GM21528 (cell line): ENCODE measurements around the gene ROBO1.

Experiments
- ATAC-seq: cut with Tn5 transposase; IDR thresholded peaks from one replicate; pipeline ENCODE4 v1.9.1; 2021; ENCODE audit warnings: mild to moderate bottlenecking, moderate library complexity; ENCODE audit not compliant: unreplicated experiment, low FRiP score

Gene ROBO1

GRCh38 chr3:78867409-78868372, 900.1 kb downstream of the ROBO1 start:
- no peak for ATAC-seq

GRCh38 chr3:78863306-78864203, 904.2 kb downstream of the ROBO1 start:
- ATAC-seq: no peak

- no peak for ATAC-seq
Measured at GRCh38 chr3:78861156-78861555, 906.6 kb downstream of the ROBO1 start.

- ATAC-seq: no peak
Measured at GRCh38 chr3:78860567-78860966, 907.2 kb downstream of the ROBO1 start.

- ATAC-seq: no peak
Measured at GRCh38 chr3:78858910-78859309, 908.9 kb downstream of the ROBO1 start.

- ATAC-seq: no peak
Measured at GRCh38 chr3:78858174-78858573, 909.6 kb downstream of the ROBO1 start.

GRCh38 chr3:78857494-78858111, 910.2 kb downstream of the ROBO1 start:
- ATAC-seq: no peak

GRCh38 chr3:78856164-78856563, 911.6 kb downstream of the ROBO1 start:
- ATAC-seq: no peak

- no peak for ATAC-seq
Measured at GRCh38 chr3:78855190-78855589, 912.6 kb downstream of the ROBO1 start.

- no peak for ATAC-seq
Measured at GRCh38 chr3:78848392-78849288, 919.2 kb downstream of the ROBO1 start.

- no peak for ATAC-seq
Measured at GRCh38 chr3:78847603-78848002, 920.2 kb downstream of the ROBO1 start.

GRCh38 chr3:78847203-78847602, 920.6 kb downstream of the ROBO1 start:
- no peak for ATAC-seq

GRCh38 chr3:78846718-78847117, 921.1 kb downstream of the ROBO1 start:
- ATAC-seq: no peak

GRCh38 chr3:78845605-78846004, 922.2 kb downstream of the ROBO1 start:
- no peak for ATAC-seq

- no peak for ATAC-seq
Measured at GRCh38 chr3:78844307-78844706, 923.5 kb downstream of the ROBO1 start.

- no peak for ATAC-seq
Measured at GRCh38 chr3:78839693-78840092, 928.1 kb downstream of the ROBO1 start.

GRCh38 chr3:78838362-78838761, 929.4 kb downstream of the ROBO1 start:
- ATAC-seq: no peak

GRCh38 chr3:78834910-78835309, 932.9 kb downstream of the ROBO1 start:
- no peak for ATAC-seq

GRCh38 chr3:78832785-78833204, 935.0 kb downstream of the ROBO1 start:
- no peak for ATAC-seq
